Activated naive CD4-positive, alpha-beta T cell treated with anti-CD3 and anti-CD28 coated beads, Interleukin-2, amount 50 U/mL, for 16 hours (primary cell): ENCODE measurements around the gene RANGAP1.
"Not testable (repeated sequence)": the region's sequence is repeated elsewhere in the genome, so short reads cannot be mapped to it uniquely, and the experiment has no call there.

Source experiments
- DNase-seq: peaks from one replicate; pipeline ENCODE4 v3.0.0-alpha.2; 2020

RANGAP1 gene

DNA sequence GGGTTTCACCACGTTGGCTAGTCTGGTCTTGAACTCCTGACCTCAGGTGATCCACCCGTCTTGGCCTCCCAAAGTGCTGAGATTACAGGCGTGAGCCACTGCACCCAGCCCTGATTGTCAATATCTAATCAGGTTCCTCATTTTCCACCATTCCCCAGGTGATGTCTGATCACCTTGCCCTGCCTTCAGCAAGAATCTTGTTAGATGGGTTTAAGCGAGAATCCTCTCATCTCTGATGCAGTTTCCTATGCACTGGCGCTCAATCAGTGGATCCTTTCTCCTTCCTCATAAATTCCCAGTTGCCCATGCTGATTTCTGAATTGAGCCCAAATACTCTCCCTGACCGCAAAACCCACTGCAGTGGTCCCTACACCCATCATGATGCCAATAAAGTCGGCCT lies 14.7 kb upstream of the RANGAP1 start:
- DNase-seq = no peak

GRCh38 chr22:41296826-41297667 lies 11.1 kb upstream of the RANGAP1 start:
- DNase-seq = no peak

- not testable (repeated sequence) for DNase-seq
These were observed 8.8 kb upstream of the RANGAP1 start for GRCh38 chr22:41294816-41295215.

DNA sequence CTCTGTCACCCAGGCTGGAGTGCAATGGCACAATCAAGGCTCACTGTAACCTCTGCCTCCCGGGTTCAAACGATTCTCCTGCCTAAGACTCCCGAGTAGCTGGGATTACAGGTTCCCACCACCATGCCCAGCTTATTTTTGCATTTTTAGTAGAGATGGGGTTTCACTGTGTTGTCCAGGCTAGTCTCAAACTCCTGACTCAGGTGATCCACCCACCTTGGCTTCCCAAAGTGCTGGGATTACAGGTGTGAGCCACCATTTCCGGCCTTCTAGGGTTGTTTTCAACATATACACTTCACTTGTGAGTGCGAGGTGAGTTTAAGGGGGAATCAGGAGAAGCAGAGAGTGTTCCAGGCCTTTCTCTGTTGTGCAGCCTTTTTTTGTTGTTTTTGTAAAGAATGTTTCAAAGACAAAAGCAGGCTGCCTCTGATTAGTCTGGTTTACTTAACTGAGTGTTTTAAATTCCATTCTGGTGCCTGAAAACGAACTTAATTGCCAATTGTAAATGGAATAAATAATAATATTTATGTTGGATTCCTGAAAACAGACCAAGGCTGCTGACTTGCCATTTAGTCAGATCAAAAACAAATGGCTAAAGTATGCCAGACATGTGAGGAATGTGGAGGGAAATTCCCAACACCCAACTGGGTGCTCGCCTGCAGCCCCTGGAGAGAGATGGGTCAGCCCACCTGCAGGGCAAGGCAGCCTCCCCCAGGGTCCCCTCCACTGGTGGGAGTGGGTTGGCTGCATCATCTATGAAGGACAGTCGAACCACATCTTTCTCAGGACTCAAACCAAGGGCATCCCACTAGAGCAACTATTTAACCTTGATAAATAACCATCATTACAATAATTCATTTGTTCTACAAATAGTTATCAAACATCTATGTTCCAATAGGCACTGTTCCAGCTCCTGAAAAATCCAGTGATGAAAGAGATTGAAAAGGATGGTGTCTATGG lies 4.6 kb upstream of the RANGAP1 start:
- DNase-seq = no peak

- DNase-seq = no peak
These were observed 3.7 kb upstream of the RANGAP1 start for GRCh38 chr22:41289671-41290070.

DNA sequence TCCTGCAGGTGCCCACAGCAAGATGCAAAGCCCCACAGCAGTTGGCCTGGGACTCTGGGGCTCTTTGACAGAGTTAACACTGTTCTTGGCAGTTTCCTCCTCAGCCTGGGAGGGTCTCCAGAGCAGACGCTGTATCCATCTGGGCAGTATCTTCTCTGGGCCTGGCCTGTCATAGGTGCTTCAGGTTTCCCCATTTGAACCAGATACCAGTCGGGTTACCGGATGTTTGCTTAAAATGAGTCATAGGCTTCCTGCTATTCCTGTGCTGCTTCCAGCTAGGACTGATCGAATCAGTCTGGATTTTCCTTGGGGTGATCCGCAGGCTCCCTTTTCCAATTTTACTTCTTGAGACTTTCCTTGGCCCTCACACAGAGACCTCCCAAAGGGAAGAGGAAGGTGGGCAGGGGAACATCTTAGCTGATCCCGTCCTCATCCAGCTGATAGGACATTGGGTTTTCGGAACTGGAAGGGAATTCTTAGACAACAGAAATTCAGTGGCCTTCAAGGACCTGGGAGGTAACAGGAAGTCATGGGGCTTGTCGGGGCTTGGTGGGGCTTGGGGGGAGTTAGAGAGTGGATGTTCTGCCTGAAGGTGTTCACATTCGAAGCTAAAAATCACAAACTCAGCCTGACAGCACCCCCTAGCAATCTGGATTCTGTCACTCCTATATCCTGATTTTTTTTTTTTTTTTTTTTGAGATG lies 2.4 kb upstream of the RANGAP1 start:
- no peak for DNase-seq

DNA sequence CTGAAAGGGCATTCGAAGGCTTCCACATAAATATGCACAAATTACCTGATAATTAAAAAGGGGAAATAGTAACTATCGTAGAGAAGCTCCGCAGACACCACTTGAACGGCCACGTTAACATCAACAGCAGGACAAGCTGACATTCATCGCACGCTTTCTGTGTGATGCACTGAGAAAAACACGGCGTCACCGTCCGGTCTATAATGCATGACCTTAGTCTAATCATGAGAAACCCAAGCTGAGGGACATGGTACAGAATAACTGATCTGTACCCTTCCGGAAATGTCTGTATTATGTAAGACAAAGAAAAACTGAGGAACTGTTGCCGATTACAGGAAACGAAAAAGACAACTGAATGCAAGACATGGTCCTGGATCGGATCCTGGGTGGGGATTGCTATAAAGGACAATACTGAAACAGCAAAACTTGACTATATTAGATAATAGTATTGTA lies 678 bp upstream of the RANGAP1 start:
- peak; percentile 42 for DNase-seq

DNA sequence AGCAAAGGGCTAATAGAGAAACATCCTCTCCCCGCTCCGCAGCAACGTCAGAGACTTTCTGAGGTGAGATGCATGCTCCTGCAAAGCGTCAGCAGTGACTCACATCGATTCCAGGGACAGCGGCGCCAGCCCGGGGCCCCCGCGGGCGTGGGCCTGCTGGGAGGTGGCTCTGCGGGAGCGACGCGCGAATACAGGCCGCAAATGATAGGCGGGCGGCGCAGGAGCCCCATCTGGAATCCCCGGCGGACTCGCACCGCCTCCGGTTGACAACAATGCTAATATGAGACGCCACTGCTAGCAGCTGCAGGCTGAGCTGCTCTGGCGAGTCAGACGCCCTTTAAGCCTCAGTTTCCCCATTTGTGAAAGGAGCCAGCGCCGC lies 557 bp downstream of the RANGAP1 start:
- peak; percentile 91 for DNase-seq

DNA sequence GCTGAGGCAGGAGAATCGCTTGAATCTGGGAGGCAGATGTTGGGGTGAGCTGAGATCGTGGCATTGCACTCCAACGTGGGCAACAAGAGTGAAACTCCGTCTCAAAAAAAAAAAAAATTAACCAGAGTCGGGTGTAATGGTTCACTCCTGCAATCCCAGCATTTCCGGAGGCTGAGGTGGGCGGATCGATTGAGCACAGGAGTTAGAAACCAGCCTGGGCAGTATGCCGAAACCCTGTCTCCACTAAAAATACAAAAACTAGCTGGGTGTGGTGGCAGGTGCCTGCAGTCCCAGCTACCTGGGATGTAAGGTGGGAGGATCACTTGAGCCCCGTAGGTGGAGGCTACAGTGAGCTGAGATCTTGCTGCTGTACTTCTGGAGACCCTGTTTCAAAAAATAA lies 1.5 kb downstream of the RANGAP1 start:
- no peak for DNase-seq

DNA sequence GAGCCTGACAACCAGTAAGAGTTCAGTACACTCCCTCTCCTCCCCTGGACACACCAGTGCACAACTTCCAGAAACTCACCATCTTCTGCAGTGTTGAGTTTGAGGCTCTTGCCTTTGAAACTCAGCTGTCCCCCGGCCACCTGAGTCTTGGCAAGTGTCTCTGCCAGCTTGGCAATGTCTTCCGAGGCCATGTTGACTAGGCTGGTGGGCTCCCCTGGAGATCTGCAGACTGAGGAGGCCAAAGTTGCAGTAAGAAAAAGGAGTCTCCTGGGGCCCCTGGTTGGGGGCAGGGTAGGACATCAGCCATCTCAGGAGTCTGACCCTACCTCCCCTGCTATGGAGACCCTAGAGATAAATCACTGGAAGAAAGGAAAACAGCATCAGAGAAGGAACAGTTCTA lies 5.1 kb downstream of the RANGAP1 start:
- no peak for DNase-seq

DNA sequence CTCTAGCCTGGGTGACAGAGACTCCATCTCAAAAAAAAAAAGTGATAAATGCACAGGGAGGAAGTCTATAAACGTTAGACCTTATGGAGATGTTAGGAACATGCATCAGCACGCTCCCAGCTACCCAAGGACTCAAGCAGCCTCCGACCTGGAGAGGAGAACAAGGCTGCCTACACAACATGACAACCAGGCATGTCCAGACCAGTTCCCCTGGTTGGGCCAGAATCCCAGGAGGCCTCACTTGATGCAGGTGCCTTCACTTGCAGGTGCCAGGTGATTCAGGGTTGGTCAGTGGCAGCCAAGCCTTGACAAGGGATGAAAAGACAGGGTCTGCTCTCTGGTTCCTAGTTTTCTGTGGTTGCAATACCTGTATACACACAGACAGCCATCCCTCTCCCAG lies 5.9 kb downstream of the RANGAP1 start:
- no peak for DNase-seq

- no peak for DNase-seq
These were observed 11.1 kb downstream of the RANGAP1 start for GRCh38 chr22:41274856-41275255.

DNA sequence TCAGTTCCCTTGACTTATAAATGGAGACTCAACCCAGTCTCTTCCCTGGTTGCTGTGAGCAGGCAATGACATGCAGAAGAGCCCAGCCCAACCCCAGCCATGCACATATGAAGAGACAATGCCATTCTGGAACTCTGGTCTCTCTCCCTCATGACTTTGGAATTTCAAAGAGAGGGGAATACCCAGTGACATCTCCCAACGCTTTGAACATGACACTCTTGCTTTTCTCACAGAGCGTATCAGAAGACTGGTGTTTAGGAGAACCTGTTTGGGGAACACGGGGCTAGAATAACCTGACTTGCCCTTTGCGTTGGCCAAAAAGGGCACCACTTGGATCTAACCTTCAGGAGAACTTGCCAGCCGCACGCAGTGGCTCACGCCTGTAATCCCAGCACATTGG lies 12.9 kb downstream of the RANGAP1 start:
- DNase-seq = no peak

DNA sequence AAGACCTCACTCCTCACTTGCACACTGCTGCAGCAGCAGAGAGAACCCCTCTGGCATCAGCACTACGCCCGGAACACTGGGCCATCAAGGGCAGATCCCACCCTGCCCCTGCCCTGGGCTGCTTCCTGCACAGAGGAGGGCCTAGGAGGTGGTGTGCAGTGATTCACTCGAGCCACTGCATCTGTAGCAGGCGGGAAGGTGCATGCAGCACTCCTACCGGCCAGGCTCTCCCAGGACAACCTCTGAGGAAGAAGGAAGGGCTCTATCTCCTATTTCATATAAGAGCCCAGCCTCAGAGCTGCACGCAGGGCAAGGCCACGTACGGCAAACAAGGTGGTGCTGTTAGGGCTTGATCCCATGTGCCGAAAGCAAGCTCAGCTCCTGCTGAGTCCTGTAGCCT lies 14.2 kb downstream of the RANGAP1 start:
- no peak for DNase-seq

GRCh38 chr22:41267958-41268357 lies 18.0 kb downstream of the RANGAP1 start:
- DNase-seq = no peak

- DNase-seq = no peak
These were observed 21.5 kb downstream of the RANGAP1 start for GRCh38 chr22:41264408-41264941.

- no peak for DNase-seq
These were observed 22.3 kb downstream of the RANGAP1 start for GRCh38 chr22:41263704-41264103.

DNA sequence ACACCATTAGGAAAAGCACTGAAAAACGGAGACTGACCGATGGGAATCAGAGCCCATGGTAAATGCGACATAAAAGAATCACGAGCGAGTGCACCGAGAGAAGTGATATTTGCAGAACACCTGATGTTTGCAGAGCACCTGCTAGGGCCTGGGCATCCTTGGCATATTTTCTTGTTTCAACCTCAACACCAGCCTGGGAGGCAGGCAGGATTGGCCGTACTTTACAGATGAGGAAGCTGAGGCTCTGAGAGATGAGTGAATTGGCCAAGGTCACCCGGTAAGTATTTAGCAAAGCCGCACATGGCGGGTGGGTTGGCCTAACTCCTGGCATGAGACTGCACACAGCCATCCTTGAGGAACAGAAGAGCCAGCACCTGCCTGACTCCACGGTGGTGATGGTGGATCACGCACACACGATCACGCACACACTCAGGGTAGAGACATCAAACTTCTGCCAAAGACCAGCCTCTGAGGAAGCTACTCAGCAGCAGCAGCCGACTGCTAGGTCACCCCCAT lies 23.7 kb downstream of the RANGAP1 start:
- DNase-seq = no peak

DNA sequence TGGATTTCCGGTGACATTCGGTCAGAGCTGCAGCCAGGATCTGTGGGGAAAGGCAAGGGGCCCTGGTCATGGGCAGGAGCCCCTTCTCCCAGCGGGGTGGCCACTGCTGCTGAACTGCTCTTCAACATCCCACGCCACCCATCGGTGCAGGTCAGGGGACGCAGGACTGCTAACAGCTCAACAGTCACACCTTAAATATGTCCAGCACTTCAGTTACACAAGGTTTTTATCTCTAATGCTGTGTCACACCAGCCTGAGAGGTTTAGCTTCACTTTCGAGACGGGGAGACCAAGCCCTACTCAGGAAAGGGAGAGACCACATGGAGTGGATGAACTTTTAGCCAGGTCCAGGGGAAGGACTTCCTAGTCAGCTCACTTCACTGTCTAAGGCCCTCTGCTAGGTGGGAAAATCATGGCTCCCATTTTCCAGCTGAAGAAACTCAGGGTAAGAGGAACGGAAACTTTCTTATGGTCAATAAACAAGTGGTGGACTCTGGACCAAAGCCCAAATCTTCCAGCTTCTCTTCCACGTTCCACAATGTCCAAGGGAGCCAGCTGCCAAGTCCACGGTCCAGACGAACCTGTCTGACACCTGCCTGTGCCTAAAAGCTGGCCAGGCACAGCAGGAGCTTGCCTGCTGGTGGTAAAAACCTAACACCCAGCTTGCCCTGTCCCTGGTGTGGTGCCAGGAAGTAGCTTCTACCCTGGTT lies 24.3 kb downstream of the RANGAP1 start:
- no peak for DNase-seq

DNA sequence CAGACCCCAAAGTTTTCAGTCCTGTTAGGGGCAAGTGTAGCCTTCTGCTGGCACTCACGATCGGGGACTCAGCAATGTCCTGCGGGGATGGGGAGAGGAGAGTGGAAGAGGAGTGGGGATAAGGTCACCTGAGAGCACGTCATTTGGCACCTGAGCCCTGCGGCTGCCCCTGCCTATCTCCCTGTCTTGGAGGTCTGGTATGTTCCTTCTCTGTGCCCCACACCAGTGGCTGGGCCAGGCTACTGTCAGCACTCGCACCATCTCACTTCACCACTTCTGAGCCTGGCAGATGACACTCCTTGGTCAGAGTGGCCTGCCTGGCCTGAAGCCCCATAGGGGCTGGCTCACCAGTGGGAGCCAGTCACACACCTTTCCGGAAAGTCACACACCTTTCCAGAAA lies 25.1 kb downstream of the RANGAP1 start:
- no peak for DNase-seq

GRCh38 chr22:41259756-41260155 lies 26.2 kb downstream of the RANGAP1 start:
- not testable (repeated sequence) for DNase-seq

DNA sequence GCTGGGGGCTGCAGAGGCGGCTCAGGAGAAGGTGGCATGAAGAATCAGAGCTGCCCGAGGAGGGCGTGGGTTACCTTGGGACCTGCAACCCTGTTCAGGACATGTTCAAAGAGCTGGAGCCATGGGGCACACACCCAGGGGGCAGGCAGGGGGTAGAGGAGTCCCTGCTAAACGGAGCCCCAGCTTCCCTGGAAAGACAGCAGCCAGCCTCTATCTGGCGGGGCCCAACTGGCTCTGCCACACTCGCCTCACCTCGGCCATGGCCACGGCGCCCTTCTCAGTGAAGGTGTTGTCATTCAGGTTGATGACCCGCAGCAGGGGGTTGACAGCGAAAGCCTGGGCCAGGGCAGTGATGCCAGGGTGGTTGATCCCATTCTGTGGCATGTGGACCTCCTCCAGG lies 28.3 kb downstream of the RANGAP1 start:
- no peak for DNase-seq
